Ascending aorta (tissue), 2 donors: Measurements from ENCODE around the gene WDR82. TPM values are rescaled to one million over a fixed set of nuclear protein-coding genes. Genes with fewer than 3 reads are reported as not detected.

ENCODE experiments used
- DNase-seq, 2 donors: peaks; one replicate each; pipeline ENCODE4 v3.0.0-alpha.2; 2019; ENCODE audit warnings: low spot score in 2 of 2
- H3K27ac ChIP-seq, 2 donors: fragments of 200-600 bp; sonication (generic); one replicate each; pipeline ENCODE4 v1.5.1; 2016 to 2017; ENCODE audit warnings: mild to moderate bottlenecking in 1 of 2
- H3K27me3 ChIP-seq: fragments of 200-600 bp; sonication (generic); one replicate; pipeline ENCODE4 v1.5.1; 2017
- H3K36me3 ChIP-seq, 2 donors: fragments of 200-600 bp; sonication (generic); one replicate each; pipeline ENCODE4 v1.5.1; 2016
- H3K4me1 ChIP-seq, 2 donors: fragments of 200-600 bp; sonication (generic); one replicate each; pipeline ENCODE4 v1.5.1; 2016 to 2017; ENCODE audit warnings: mild to moderate bottlenecking in 1 of 2
- H3K4me3 ChIP-seq, 2 donors: fragments of 200-600 bp; sonication (generic); one replicate each; pipeline ENCODE4 v1.5.1; 2016 to 2017; ENCODE audit warnings: mild to moderate bottlenecking in 1 of 2
- H3K9me3 ChIP-seq, 2 donors: fragments of 200-600 bp; sonication (generic); one replicate each; pipeline ENCODE4 v1.5.1; 2016
- intact Hi-C: fragments of 100-400 bp; cut with DNase I; formaldehyde crosslinking; loops from one replicate; pipeline ENCODE4 v1.15.1; 2023
- total RNA-seq: library from RNA; depleted of rRNA; stranded (reverse); fragments of >200 nt; gene quantifications from one replicate; pipeline ENCODE4 v1.1.0, GENCODE V29; 2016
- TF ChIP-seq, protein P1 (sequence below), 3 experiments: fragments of 200-600 bp in 2 of 3; fragments of 450-650 bp in 1 of 3; sonication (generic) in 2 of 3; IDR thresholded peaks; one replicate each; pipeline ENCODE4 v1.5.1; 2016 to 2019; ENCODE audit warnings: antibody characterized with exemption in 3 of 3, mild to moderate bottlenecking in 1 of 3, moderate library complexity in 1 of 3

Gene WDR82
- total RNA-seq, 1 donor from 2014 or later: 42.0 TPM

DNA sequence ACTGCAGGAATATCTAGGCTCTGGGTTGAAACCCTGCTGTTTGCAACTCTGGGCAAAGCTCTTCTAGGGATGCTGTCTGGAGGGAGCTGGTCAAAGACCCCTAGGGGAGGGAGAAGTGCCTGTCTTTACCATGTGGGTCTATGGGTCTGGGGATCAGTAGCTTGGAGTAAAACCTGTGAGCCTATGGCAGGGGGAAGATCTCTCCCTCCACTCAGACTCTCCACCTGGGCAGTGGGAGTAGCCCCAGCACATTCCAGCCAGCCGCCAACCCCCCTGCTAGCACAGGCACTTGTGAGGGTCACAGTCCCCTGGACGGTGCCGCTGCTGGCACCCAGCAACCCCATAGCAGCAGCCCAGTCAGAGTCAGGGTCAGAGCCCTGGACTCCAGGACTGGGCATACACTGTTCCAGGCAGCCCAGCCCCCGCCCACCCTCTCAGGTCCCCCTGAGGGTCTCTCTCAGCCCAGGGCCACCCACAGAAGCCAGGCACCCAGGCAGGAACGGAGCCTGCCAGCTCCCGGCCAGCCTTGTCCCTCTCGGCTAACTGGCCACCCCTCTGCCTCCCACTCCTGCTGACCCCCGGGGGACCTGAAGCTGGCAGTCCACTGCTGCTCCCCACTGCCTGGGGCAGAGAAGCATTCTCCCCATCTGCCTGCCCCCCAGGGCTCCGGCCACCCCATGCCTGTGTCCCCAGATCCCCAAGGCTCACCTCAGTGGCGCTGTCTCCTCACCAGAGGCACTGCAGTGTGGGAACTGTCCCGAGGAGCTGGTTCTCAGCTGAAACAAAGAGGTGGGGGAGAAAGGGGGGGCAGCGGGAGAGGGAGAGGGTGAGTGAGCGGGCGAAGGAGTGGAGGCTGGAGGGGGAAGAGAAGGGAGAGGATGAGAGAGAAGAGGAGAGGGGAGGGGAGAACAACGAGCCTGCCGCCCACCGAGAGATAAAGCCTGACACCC lies 20.0 kb upstream of the WDR82 start:
- Histone ChIP-seq H3K36me3 (peaks cover 0 to 1% of the 10 kb centered on the region in 2 donors), H3K4me1 (no peaks in the 10 kb centered on the region), H3K27me3 (no peaks in the 10 kb centered on the region), H3K4me3 (no peak overlapping the region), H3K27ac (no peak overlapping the region), H3K9me3 (no peaks in the 10 kb centered on the region)
- TF ChIP-seq, protein P1, sequence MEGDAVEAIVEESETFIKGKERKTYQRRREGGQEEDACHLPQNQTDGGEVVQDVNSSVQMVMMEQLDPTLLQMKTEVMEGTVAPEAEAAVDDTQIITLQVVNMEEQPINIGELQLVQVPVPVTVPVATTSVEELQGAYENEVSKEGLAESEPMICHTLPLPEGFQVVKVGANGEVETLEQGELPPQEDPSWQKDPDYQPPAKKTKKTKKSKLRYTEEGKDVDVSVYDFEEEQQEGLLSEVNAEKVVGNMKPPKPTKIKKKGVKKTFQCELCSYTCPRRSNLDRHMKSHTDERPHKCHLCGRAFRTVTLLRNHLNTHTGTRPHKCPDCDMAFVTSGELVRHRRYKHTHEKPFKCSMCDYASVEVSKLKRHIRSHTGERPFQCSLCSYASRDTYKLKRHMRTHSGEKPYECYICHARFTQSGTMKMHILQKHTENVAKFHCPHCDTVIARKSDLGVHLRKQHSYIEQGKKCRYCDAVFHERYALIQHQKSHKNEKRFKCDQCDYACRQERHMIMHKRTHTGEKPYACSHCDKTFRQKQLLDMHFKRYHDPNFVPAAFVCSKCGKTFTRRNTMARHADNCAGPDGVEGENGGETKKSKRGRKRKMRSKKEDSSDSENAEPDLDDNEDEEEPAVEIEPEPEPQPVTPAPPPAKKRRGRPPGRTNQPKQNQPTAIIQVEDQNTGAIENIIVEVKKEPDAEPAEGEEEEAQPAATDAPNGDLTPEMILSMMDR (IDR thresholded peaks at IDR 0.05): no peak
- intact Hi-C loops: no loop called here
- no peak for DNase-seq

DNA sequence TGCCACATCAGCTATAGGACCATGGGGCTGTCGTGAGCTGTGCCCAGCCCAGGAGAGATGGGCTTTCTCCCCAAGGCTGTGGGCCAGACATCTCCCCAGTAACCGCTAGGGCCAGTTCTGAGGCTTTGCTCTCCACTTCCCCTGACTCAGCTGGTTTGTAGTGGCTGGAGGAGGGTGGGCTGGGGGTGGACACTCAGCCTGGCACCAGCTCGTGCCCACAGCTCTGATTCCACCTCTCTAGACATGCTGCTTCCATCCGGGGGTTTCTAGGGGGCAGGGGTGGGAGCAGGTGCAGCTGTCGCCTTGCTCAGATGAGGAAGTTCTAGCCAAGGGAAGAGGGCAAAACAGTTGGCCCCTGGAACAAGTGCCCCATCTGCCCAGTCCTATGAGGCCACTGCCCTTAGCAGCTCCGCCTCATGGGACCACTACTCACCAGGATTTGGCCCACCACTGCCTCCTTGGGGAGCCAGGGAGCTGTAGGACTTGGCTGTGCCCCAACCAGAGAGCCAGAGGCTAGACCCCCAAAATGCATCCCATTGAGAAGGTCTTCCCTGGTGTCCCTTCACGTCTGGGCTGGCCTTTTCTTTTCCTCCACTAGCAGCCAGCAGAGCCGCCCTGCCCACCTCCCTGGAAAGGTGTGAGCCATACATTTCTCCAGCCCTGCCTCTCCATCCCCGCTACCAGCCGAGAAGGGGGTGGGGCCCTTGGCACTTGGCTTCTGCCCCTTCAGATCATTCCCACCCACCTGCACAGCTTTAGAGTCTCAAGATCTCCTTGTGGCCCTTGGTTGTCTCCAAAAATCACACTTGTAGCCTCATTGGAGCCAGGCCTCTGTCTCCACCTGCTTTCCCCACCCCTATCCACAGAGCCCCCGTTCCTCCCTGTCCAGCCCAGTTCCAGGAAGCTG lies 19.0 kb upstream of the WDR82 start:
- Histone ChIP-seq H3K4me1 (no peaks in the 10 kb centered on the region), H3K9me3 (no peaks in the 10 kb centered on the region), H3K27ac (no peak overlapping the region), H3K27me3 (no peaks in the 10 kb centered on the region), H3K36me3 (peaks cover 6 to 11% of the 10 kb centered on the region in 2 donors), H3K4me3 (no peak overlapping the region)
- intact Hi-C loops: no loop called here
- no peak for DNase-seq
- TF ChIP-seq, protein P1 (IDR thresholded peaks at IDR 0.05): no peak

DNA sequence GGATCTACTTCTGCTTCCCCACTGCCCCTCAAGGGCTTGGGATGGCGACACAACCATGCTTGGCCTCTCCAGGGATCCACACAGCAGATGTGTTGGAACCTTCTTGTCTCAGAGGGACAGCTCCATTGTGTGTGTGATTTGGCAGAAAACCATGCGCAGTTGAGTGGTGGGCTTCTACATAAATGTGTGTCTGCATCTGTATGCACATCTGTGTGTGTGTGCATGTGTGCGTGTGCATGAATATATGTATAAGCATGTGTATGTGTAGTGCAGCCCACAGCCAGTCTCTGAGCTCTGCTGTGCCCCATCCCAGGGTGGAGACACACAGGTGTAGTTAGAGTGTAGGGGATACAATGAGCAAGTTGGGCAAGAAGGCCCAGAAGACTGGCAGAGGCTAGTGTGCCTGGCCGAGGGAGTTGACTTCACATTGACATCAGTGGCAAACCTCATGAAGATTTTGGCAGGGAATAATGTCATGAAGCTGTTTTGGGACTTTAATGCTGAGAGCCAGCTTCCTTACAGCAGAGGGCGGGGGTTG lies 17.3 kb upstream of the WDR82 start:
- H3K27ac ChIP-seq: no peak overlapping the region
- peaks cover 12 to 22% of the 10 kb centered on the region in 2 donors for H3K36me3 ChIP-seq
- intact Hi-C loops: no loop called here
- no peak overlapping the region for H3K4me3 ChIP-seq
- H3K27me3 ChIP-seq: no peaks in the 10 kb centered on the region
- H3K4me1 ChIP-seq: no peaks in the 10 kb centered on the region
- TF ChIP-seq, protein P1 (IDR thresholded peaks at IDR 0.05): no peak
- no peaks in the 10 kb centered on the region for H3K9me3 ChIP-seq
- no peak for DNase-seq

DNA sequence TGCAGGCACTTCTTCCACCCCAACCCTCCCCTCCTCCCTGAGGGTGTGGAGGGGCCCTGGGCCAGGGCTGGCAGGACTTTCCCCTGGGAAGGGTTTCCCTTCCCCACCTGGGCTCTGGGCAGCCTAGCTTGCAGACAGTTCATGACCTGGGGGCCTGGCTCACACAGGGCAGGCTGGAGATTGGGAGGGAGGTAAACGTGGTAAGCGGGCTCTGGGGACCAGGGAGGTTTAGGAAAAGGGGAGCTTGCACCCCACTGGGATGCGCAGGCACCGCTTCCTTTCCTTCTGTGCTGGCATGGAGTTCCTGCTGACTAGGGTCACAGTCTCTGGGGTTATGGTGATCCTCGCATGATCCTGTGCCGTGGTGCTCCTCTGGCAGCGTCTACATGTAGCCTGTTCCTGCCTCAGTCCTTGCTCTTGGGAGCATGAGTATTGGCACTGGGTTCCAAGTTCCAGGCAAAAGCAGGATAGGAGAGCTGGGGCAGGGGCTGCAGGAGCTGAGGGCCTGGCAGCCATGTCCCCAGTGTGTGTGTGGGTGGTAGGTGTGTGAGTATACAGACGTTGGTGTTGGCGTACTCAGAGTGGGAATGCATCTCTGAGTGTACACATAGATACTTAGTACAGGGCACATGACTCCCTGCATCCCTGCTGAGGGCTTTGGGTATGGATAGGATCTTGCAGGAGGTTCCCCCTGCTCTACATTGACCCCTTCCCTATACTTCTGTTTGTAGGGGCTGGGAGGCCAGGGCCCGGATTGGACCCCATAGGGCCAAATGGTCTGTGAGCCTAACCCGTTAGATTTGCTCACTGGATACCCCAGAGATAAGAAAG lies 16.1 kb upstream of the WDR82 start:
- H3K9me3 ChIP-seq: no peaks in the 10 kb centered on the region
- TF ChIP-seq, protein P1 (IDR thresholded peaks at IDR 0.05): no peak
- no peak overlapping the region for H3K27ac ChIP-seq
- H3K4me3 ChIP-seq: no peak overlapping the region
- intact Hi-C loops: no loop called here
- H3K36me3 ChIP-seq: peaks cover 12 to 22% of the 10 kb centered on the region in 2 donors
- H3K4me1 ChIP-seq: no peaks in the 10 kb centered on the region
- DNase-seq: no peak
- H3K27me3 ChIP-seq: no peaks in the 10 kb centered on the region
